Breast epithelium (tissue), 4 donors: ENCODE measurements around the gene UMOD. TPM values are rescaled to one million over a fixed set of nuclear protein-coding genes. Genes with fewer than 3 reads are reported as not detected.
A peak's percentile ranks its signal among the peaks of the same experiment; 100 is the strongest.

Source experiments
- DNase-seq, 2 donors: peaks; one replicate each; pipeline ENCODE4 v3.0.0-alpha.2; 2019; ENCODE audit warnings: low spot score in 2 of 2
- H3K27ac ChIP-seq, 2 donors: fragments of 200-600 bp; sonication (generic) in 1 of 2; one replicate each; pipeline ENCODE4 v1.5.1; 2016 to 2019; ENCODE audit warnings: mild to moderate bottlenecking in 1 of 2
- H3K27me3 ChIP-seq, 2 donors: fragments of 200-600 bp; sonication (generic) in 1 of 2; one replicate each; pipeline versions ENCODE4 v1.5.1 to v1.6.0; 2017 to 2019; ENCODE audit warnings: control low read depth in 1 of 2, mild to moderate bottlenecking in 1 of 2
- H3K36me3 ChIP-seq: fragments of 200-600 bp; one replicate; pipeline ENCODE4 v1.5.1; 2019
- H3K4me1 ChIP-seq, 2 donors: fragments of 200-600 bp; sonication (generic); one replicate each; pipeline ENCODE4 v1.5.1; 2016 to 2019; ENCODE audit warnings: control low read depth in 1 of 2
- H3K4me3 ChIP-seq, 3 donors: fragments of 200-600 bp; sonication (generic); 1 replicate in 2 of 3; 2 replicates in 1 of 3; pipeline ENCODE4 v1.5.1; 2016 to 2019; ENCODE audit warnings: mild to moderate bottlenecking in 3 of 3, moderate library complexity in 2 of 3
- H3K9me3 ChIP-seq, 2 donors: fragments of 200-600 bp; sonication (generic) in 1 of 2; one replicate each; pipeline ENCODE4 v1.5.1; 2016 to 2019; ENCODE audit warnings: control low read depth in 1 of 2
- CTCF ChIP-seq, 3 donors: fragments of 450-650 bp; IDR thresholded peaks; one replicate each; pipeline ENCODE4 v1.5.1; 2016 to 2017; ENCODE audit warnings: antibody characterized with exemption in 3 of 3, mild to moderate bottlenecking in 3 of 3, moderate library complexity in 3 of 3
- POLR2A ChIP-seq: fragments of 450-650 bp; IDR thresholded peaks from one replicate; pipeline ENCODE4 v1.6.1; 2016; ENCODE audit warnings: antibody characterized with exemption, mild to moderate bottlenecking, moderate library complexity
- POLR2AphosphoS5 ChIP-seq, 3 donors: sonication (generic); formaldehyde crosslinking; IDR thresholded peaks; one replicate each; pipeline ENCODE4 v1.6.1; 2017; ENCODE audit warnings: antibody characterized with exemption in 3 of 3
- intact Hi-C: fragments of 100-400 bp; cut with DNase I; formaldehyde crosslinking; loops from one replicate; pipeline ENCODE4 v1.15.1; 2023; ENCODE audit warnings: low total_unique reads
- total RNA-seq, 3 donors: library from RNA; depleted of rRNA; stranded (reverse); fragments of >200 nt; gene quantifications; one replicate each; pipeline ENCODE4 v1.1.0, GENCODE V29; 2016

UMOD gene
- total RNA-seq, 3 donors from 2014 or later = not detected

DNA sequence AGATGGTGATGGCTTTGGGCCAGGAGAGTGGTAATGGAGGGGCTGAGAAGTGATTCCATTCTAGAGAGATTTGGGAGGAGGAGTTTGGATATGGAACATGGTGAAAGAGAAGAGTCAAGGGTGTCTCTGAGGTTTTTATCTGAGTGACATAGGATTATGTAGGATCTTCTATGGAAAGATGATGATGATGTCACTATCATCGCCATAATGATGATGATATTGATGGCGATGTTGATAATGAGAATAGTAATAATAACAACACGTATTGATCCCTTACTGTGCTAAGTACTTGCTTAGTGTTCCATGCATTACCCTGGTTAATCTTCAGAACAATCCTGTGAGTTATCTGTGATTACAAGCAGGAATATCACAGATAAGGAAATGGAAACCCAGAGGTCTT, 35.5 kb upstream of the UMOD start:
- Histone ChIP-seq H3K36me3 (no peaks in the 10 kb centered on the region), H3K9me3 (no peaks in the 10 kb centered on the region), H3K4me3 (no peak overlapping the region), H3K4me1 (no peaks in the 10 kb centered on the region), H3K27ac (no peak overlapping the region), H3K27me3 (no peaks in the 10 kb centered on the region)
- TF ChIP-seq POLR2A = no peak
- no peak for TF ChIP-seq POLR2AphosphoS5 (IDR thresholded peaks at IDR 0.05)
- no peak for TF ChIP-seq CTCF (IDR thresholded peaks at IDR 0.05)
- intact Hi-C loops = no loop called here
- no peak for DNase-seq

DNA sequence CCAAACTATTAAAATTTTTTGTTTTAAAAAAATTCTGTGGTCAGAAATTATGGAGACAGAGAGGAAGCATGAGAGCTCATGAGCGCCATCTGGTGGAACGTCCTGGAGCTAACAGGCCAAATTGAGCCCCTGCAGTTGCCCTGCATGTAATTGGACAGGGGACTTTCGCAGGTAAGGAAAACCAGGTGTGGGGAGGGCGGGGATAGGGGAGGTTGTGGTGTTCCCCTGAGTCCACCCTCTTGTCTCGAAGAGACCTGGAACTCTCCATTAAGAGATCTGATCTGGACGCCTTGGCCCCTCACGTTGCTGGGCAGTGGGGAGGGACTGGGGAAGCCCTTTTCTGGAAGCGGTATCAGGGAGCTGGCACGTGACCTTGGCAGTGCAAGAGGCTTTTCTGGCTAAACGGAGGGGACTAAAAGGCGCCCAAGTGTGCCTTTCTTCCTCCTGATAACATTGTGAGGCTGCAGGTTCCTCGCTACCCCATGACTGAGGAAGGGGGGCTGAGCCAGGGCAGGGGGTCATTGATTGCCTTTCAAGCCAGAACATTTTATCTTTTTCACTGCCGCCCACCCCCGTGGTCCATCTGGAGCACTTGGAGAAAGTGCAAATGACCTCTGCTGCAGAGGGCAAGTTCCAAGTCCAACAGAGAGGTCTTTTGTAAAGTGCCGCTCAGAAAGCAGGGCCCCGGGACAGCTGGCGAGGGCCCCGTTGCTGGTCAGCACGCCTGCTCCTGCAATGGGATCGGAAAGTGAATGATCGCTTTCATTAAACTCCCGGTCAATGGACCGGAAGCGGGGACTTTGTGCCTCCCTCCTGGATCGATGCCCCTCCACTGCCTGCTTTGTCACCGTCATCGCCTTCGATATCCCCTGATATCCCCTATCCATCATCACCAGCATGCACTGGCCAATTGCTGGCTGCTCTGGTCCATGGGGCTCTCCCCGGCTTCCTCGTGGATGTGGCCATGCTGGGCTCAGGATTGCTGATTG, 33.6 kb upstream of the UMOD start:
- no peaks in the 10 kb centered on the region for H3K4me1 ChIP-seq
- H3K4me3 ChIP-seq = peak overlapping the region in 1 of 3 donors; percentile 3
- TF ChIP-seq POLR2A = no peak
- no peak for TF ChIP-seq POLR2AphosphoS5 (IDR thresholded peaks at IDR 0.05)
- peak; percentile 18 to 58 (median 57) for TF ChIP-seq CTCF (IDR thresholded peaks at IDR 0.05)
- no peak overlapping the region for H3K27ac ChIP-seq
- H3K9me3 ChIP-seq = no peaks in the 10 kb centered on the region
- H3K36me3 ChIP-seq = no peaks in the 10 kb centered on the region
- no peaks in the 10 kb centered on the region for H3K27me3 ChIP-seq
- intact Hi-C loops = no loop called here
- DNase-seq = peak; percentile 36 to 70

DNA sequence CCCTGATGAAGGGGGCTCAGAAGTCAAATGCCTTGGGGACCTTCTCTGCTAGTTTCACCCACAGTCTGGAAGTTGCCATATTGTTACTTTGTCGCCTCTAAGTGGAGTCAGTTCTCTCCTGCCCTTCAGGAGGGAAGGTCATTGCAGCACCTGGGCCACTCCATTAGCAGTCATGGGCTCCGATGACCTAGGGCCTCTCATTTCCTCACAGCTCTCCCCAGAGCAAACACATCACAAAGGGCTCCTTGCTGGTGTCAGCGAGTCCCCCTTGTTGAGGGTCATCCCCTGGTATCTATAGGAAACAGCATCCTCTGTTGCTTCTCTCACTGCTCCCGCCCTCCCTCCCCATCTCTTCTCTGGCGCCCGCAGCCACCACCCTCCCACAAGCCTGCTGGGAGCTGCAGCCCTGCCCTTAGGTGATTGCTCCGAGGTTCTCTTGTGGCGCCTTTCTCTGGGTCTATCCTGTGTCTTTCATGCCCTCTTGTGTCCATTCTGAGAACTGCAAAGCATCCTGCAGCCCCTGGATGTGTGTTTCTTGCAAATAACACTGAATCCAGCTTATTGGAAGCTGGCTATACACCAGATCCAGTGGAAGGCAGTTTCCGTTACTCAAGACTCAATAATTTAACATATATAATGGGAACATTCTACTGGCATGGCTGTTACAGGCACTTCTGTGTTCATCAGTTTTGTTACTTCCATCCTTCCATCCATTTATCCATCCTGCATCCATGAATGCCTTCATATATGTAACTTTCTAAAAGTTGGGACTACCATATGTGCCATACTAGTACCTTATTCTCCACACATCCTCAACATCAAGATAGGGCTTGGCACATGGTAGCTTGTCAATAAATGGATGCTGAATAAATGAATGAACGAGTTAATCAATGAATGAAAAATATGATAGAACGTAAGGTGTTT, 30.9 kb upstream of the UMOD start:
- Histone ChIP-seq H3K4me3 (no peak overlapping the region), H3K4me1 (no peaks in the 10 kb centered on the region), H3K36me3 (no peaks in the 10 kb centered on the region), H3K9me3 (no peaks in the 10 kb centered on the region), H3K27ac (no peak overlapping the region), H3K27me3 (peaks cover 0 to 5% of the 10 kb centered on the region in 2 donors)
- intact Hi-C loops = no loop called here
- peak in 1 of 2 donors; percentile 22 for DNase-seq
- TF ChIP-seq CTCF (IDR thresholded peaks at IDR 0.05) = peak; percentile 26 to 77 (median 51)
- TF ChIP-seq POLR2A = no peak
- no peak for TF ChIP-seq POLR2AphosphoS5 (IDR thresholded peaks at IDR 0.05)

DNA sequence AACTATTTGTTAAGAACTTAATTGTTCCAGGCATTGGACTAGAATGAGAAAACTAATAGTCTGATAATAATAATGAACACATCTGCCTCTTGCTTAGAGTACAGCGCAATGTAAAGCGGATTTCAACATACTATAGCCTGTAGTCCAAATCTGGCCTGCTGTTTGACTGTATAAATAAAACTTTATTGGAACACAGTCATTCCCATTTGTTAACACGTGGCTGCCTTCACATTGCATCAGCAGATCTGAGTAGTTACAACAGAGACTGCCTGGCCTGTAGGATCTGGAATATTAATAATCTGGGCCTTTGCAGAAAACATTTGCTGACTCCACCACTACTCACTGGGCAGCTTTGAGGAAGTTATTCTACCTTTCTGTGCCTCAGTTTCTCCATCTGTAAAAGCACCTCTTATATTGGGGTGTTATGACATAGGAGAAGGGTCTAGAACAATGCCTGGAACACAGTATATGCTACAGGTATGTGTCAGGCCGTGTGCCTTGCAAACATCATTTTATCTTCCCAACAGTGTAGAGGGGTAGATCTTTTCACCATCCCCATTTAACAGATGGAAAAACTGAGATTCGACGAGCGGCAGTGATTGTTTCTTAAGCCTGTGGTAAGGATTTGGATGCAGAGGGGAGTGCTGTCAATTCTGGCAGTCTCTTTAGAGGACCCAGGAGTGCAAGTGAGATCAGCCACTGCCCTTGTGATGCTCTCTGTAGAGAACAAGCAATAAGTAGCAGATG, 29.9 kb upstream of the UMOD start:
- no peak for DNase-seq
- H3K27me3 ChIP-seq = peaks cover 0 to 5% of the 10 kb centered on the region in 2 donors
- no peak for TF ChIP-seq POLR2AphosphoS5 (IDR thresholded peaks at IDR 0.05)
- TF ChIP-seq CTCF (IDR thresholded peaks at IDR 0.05) = no peak
- no peak for TF ChIP-seq POLR2A
- H3K27ac ChIP-seq = no peak overlapping the region
- no peaks in the 10 kb centered on the region for H3K36me3 ChIP-seq
- H3K4me1 ChIP-seq = no peaks in the 10 kb centered on the region
- intact Hi-C loops = no loop called here
- no peaks in the 10 kb centered on the region for H3K9me3 ChIP-seq
- no peak overlapping the region for H3K4me3 ChIP-seq
